NT2/D1 (cell line): ENCODE data around the gene RAB11FIP3.

Experiments used
- SUZ12 ChIP-seq: IDR thresholded peaks from 2 replicates; pipeline ENCODE4 v1.6.1; 2011; ENCODE audit not compliant: insufficient read length, insufficient read depth; ENCODE audit errors: extremely low read depth
- YY1 ChIP-seq: IDR thresholded peaks from 2 replicates; pipeline ENCODE4 v1.6.1; 2011; ENCODE audit not compliant: insufficient read length, insufficient read depth
- ZNF274 ChIP-seq: IDR thresholded peaks from 2 replicates; pipeline ENCODE4 v1.6.1; 2011; ENCODE audit warnings: mild to moderate bottlenecking, low read depth, low read length

- TF ChIP-seq SUZ12 (no peak), YY1 (no peak), ZNF274 (no peak)
Observed at GRCh38 chr16:499924-500323, 74.5 kb downstream of the RAB11FIP3 start.
